DMS153 (cell line): ENCODE measurements around the gene STRADA.
"Not testable (repeated sequence)": the region's sequence is repeated elsewhere in the genome, so short reads cannot be mapped to it uniquely, and the experiment has no call there.

Source experiments
- DNase-seq: peaks from one replicate; lab custom pipeline; 2025; lab: John Stamatoyannopoulos, UW

STRADA gene

GRCh38 chr17:63753215-63753614 is 11.6 kb upstream of the STRADA start:
- no peak for DNase-seq

DNA sequence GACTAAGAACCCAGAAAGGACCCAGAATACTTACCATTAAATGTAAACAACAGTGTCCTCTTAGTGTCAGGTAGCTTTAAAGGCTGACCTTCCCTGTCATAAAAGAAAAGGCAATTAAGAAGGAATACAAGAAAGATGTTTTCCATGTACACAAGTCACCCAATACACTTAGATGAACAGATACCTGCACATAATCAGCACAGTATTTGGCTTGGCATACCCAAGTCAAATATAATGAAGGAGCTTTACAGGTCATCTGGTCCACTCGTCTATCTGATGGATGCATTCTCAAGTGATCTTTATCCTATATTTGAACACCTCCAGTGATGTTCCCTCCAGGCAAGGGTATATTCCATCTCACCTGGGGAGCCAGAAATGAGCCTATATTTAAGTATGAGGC is 11.1 kb upstream of the STRADA start:
- DNase-seq = no peak

DNA sequence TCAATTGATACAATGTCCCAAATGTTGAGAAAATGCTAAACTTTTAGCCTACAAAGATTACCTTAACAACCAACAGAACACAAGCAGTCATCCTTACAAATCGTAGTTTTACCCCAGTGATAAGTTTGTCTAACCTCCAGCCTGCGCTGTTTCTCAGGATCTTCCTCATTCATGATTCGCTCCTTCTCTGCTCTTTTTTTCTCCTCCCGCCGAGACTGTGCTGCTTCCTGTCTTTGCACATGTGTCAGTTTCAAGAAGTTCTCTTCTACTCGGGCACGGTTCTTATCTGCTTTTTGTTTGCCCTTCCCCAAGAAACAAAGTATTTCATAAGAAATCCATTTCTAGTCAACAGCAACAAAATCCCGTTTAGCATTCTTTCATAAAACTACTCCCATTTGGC is 10.2 kb upstream of the STRADA start:
- DNase-seq = no peak

- DNase-seq = no peak
Measured at GRCh38 chr17:63741143-63741407, 524 bp downstream of the STRADA start.

- no peak for DNase-seq
Measured at GRCh38 chr17:63740464-63741142, 996 bp downstream of the STRADA start.

DNA sequence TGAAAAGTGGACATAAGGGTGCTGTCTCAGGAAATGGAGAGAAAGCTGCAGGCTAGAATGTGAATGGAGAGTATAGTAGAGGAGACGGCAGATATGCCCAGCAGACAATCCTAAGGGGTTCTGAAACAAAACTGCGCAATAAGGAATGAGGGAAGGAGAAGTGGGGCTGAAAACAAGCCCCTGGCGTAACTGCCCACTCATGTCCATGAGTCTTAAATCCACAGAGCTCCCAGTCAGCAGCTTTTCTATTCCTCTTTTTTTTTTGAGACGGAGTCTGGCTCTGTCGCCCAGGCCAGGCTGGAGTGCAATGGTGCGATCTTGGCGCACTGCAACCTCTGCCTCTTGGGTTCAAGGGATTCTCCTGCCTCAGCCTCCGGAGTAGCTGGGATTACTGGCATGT is 5.9 kb downstream of the STRADA start:
- no peak for DNase-seq

GRCh38 chr17:63722403-63722802 is 19.2 kb downstream of the STRADA start:
- DNase-seq = no peak

DNA sequence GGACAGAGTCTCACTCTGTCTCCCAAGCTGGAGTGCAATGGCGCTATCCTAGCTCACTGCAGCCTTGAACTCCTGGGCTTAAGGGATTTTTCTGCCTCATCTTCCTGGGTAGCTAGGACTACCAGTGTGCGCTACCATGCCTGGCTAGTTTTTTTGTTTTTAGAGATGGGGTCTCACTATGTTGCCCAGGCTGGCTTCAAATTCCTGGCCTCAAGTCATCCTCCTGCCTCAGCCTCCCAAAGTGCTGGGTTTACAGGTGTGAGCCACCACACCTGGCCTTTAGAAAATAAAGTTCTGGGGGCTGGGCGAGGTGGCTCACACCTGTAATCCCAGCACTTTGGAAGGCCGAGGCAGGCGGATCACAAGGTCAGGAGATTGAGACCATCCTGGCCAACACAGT is 21.4 kb downstream of the STRADA start:
- not testable (repeated sequence) for DNase-seq

- DNase-seq = no peak
Measured at GRCh38 chr17:63718988-63719387, 22.6 kb downstream of the STRADA start.

GRCh38 chr17:63716426-63716825 is 25.2 kb downstream of the STRADA start:
- no peak for DNase-seq

GRCh38 chr17:63714550-63715277 is 26.9 kb downstream of the STRADA start:
- DNase-seq = no peak

DNA sequence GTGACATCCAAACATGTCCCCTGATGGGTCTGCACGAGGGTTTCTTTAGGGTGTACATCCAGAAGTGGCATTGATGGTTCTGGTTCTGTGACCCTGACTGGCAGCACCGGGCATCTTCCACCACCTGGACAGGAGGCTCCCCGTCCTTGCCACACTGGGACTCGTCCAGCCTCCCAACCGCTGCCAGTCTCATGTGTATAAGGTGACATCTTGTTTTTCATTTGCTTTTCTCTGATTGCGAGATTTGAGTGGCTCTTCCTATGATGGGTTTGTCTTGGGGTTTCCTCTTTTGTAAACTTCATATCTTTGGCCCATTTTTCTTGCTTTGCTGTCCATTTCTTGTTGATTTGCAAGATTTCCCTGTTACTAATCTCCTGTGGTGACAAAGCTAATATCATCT is 32.5 kb downstream of the STRADA start:
- DNase-seq = no peak

DNA sequence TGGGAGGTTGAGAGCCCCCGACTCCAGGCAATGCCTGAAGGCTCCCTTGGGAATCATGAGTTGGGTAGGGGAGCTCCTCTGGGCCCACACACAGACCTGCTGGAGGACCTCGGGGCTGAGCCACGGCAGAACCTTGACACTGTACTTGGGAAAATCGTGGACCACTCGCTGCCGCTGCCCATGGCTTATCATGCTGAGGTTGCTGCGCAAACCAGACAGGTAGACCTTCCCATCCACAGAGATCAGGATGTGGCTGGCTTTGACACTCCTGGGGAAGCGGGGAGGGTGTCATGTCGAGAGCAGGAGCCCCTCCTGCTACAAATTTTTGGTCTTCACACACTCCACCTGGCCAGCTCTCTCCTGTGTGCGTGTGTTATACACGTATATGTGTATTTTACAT is 34.4 kb downstream of the STRADA start:
- DNase-seq = no peak

GRCh38 chr17:63706336-63707082 is 35.1 kb downstream of the STRADA start:
- no peak for DNase-seq

DNA sequence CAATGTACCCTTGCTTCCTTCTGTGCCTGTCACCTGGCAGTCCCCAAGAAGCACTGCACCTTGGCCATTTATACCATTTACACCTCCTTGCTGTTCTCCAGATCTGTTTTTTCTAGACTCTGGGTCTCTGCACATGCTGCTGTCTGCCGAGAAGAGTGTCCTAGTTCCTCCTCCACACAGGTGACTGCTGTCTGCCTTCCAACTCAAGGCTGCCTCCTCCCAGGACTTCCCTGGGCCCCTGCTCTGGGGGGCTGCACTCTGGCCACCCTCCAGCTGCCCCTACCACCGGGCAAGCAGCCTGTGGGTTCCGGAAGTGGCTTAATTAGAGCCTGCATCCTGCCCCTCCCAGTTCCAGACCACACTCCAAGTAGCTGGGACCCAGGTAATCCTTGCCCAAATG is 35.9 kb downstream of the STRADA start:
- DNase-seq = no peak

GRCh38 chr17:63704836-63705235 is 36.8 kb downstream of the STRADA start:
- DNase-seq = no peak

GRCh38 chr17:63704259-63704576 is 37.4 kb downstream of the STRADA start:
- no peak for DNase-seq

DNA sequence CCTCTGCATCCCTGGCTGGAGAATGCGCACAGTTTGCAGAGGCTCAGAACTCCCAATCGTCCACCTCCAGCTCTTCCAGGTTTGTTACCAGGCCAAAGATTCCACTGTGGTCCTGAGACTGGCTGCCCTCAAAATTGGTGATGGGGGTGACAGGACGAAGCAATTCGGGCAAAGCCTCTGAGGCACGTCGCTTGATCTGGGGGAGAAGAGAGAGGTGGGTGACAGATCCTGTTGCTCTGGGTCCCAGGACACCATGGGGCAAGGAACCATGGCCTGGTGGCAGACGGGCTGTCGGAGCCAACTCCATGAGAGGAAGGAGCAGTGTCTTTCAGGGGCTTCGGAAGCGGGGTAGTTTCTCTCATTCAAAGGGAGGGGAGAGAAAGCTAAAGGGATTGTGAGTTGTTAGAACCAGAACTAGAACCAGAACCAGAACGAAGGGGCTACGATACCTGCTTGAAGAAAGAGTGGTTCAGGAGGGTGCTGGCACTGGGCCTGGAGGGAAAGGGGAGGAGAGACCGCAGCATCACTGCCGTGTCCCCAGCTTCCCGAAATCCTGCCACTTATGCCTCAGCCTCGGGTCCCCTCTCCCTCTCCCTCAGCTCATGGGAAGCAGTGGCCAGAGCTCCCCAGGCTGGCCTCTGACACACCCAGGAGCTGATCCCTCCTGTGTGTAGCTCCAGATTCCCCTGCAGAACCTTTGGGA is 37.9 kb downstream of the STRADA start:
- no peak for DNase-seq

- no peak for DNase-seq
Measured at GRCh38 chr17:63703029-63703428, 38.6 kb downstream of the STRADA start.

DNA sequence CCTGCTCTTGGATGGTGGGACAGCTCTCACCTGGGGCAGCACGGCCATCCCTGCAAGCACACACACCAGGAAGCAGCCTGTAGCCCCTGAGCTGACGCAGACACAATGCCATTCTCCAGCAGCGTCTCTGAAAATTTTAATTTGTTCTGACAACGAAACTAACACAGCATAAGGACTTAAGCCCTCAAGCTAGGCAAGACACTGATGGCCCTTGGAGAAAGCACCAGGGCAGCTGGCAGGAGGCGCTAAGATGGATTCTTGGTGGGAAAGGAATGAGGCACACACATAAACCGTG is 38.9 kb downstream of the STRADA start:
- DNase-seq = no peak

- peak; percentile 50 for DNase-seq
Measured at GRCh38 chr17:63701868-63702720, 39.5 kb downstream of the STRADA start.

GRCh38 chr17:63701456-63701820 is 40.2 kb downstream of the STRADA start:
- DNase-seq = no peak
